Central memory CD8-positive, alpha-beta T cell (primary cell): ENCODE data around the gene CORO2A.

Experiments
- ATAC-seq: fragments of 150-1000 bp; cut with Tn5 transposase; replicated peaks from 2 replicates; pipeline ENCODE4 v1.10.0; 2022; ENCODE audit warnings: mild to moderate bottlenecking, moderate FRiP score, moderate number of reproducible peaks; ENCODE audit not compliant: poor library complexity, severe bottlenecking; ENCODE audit errors: extremely low read depth
- DNase-seq, 2 donors: peaks; one replicate each; pipeline ENCODE4 v3.0.0; 2021; ENCODE audit warnings: low spot score in 2 of 2
- H3K27ac Mint-ChIP-seq: one replicate; pipeline ENCODE4 v1.8.0; 2022; ENCODE audit warnings: low read depth, mild to moderate bottlenecking, moderate library complexity, mixed read lengths
- H3K27me3 Mint-ChIP-seq: one replicate; pipeline ENCODE4 v1.8.0; 2022; ENCODE audit warnings: mixed read lengths
- H3K36me3 Mint-ChIP-seq: one replicate; pipeline ENCODE4 v1.8.0; 2022; ENCODE audit warnings: mild to moderate bottlenecking, moderate library complexity, mixed read lengths; ENCODE audit not compliant: insufficient read depth
- H3K4me1 Mint-ChIP-seq: one replicate; pipeline ENCODE4 v1.8.0; 2022; ENCODE audit warnings: mixed read lengths
- H3K4me3 Mint-ChIP-seq: one replicate; pipeline ENCODE4 v1.8.0; 2022; ENCODE audit warnings: mild to moderate bottlenecking, moderate library complexity, mixed read lengths
- H3K9me3 Mint-ChIP-seq: one replicate; pipeline ENCODE4 v1.8.0; 2022; ENCODE audit warnings: mixed read lengths

CORO2A gene

DNA sequence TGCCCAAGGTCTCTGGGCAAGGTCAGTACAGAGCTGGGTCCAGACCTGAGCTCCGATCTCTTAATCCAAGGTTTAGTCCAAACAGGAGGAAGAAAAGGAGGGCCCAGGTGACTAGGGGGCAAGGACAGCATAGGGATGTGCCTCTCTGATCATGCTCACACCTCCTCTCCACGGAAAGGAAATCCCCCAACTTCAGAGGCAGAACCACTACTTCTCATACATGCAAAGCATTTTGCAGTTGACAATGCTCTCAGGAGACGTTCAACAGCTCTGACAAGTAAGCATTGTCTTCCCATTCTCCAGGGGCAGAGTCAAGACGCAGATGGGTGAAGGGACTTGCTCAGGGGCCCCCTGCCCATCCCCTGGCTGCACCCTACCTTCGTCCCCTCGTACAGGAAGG is 8.7 kb upstream of the CORO2A start:
- Mint-ChIP-seq H3K4me1 (no peaks in the 10 kb centered on the region), H3K36me3 (no peaks in the 10 kb centered on the region), H3K9me3 (no peaks in the 10 kb centered on the region), H3K27ac (no peak overlapping the region), H3K4me3 (no peak overlapping the region), H3K27me3 (no peaks in the 10 kb centered on the region)
- ATAC-seq (no peak), DNase-seq (no peak)

DNA sequence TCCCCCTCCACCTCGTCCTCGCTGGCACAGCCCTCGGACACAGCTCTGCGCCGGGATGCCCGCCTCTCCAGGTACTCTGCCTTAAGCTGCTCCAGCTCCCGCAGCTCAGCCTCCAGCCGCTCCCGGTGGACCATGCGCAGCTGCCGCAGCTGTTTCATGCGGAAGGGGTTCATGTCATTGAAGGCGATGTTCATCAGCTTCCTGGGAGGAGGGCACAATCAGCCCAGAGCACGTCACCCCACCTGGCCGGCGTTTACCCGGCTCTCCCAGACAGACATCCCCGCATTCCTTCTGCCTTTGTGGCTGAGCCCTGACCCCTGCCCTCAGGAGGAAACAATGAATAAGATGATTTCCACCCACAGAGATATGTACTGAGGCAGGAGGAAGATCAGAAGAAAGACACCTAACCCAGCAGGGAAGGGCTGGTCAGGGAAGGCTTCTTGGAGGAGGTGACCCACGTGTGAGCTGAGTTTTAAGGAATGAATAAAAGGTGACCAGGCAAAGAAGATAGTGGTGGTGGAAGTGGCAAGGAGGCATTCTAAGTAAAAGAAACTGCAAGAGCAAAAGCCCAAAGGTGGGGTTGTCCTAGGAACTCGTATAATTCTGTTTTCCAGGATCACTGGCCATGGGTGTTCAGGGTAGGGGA is 7.1 kb upstream of the CORO2A start:
- Mint-ChIP-seq H3K27ac (no peak overlapping the region), H3K9me3 (no peaks in the 10 kb centered on the region), H3K36me3 (no peaks in the 10 kb centered on the region)

GRCh38 chr9:98195671-98196070 is 3.2 kb upstream of the CORO2A start:
- ATAC-seq (no peak), DNase-seq (no peak)
- Mint-ChIP-seq H3K27me3 (no peaks in the 10 kb centered on the region), H3K27ac (no peak overlapping the region), H3K36me3 (peaks cover 1% of the 10 kb centered on the region), H3K4me3 (no peak overlapping the region), H3K4me1 (peaks cover 17% of the 10 kb centered on the region), H3K9me3 (no peaks in the 10 kb centered on the region)

More for the DNA sequence above, 7.1 kb upstream of the CORO2A start:
- no peak overlapping the region for H3K4me3 Mint-ChIP-seq
- H3K27me3 Mint-ChIP-seq, result no peaks in the 10 kb centered on the region
- ATAC-seq (no peak), DNase-seq (no peak)
- H3K4me1 Mint-ChIP-seq, result no peaks in the 10 kb centered on the region

GRCh38 chr9:98193336-98193944 is 1.0 kb upstream of the CORO2A start:
- H3K9me3 Mint-ChIP-seq, result no peaks in the 10 kb centered on the region
- peaks cover 28% of the 10 kb centered on the region for H3K4me1 Mint-ChIP-seq
- ATAC-seq (no peak), DNase-seq (no peak)
- no peaks in the 10 kb centered on the region for H3K27me3 Mint-ChIP-seq
- peak overlapping the region; percentile 35 for H3K27ac Mint-ChIP-seq
- H3K4me3 Mint-ChIP-seq, result peak overlapping the region; percentile 83
- H3K36me3 Mint-ChIP-seq, result peaks cover 3% of the 10 kb centered on the region

GRCh38 chr9:98191671-98192502 is 550 bp downstream of the CORO2A start:
- Mint-ChIP-seq H3K27me3 (no peaks in the 10 kb centered on the region), H3K4me3 (peak overlapping the region; percentile 83), H3K9me3 (no peaks in the 10 kb centered on the region), H3K4me1 (peaks cover 37% of the 10 kb centered on the region), H3K36me3 (peaks cover 3% of the 10 kb centered on the region), H3K27ac (peak overlapping the region; percentile 65)
- DNase-seq, result no peak
- peak; percentile 16 for ATAC-seq

- DNase-seq, result no peak
- H3K4me3 Mint-ChIP-seq, result peak overlapping the region; percentile 83
- ATAC-seq, result no peak
- H3K9me3 Mint-ChIP-seq, result no peaks in the 10 kb centered on the region
- peaks cover 41% of the 10 kb centered on the region for H3K4me1 Mint-ChIP-seq
- peaks cover 3% of the 10 kb centered on the region for H3K36me3 Mint-ChIP-seq
- no peaks in the 10 kb centered on the region for H3K27me3 Mint-ChIP-seq
- peak overlapping the region; percentile 65 for H3K27ac Mint-ChIP-seq
Measured at GRCh38 chr9:98191181-98191608, 1.2 kb downstream of the CORO2A start.

DNA sequence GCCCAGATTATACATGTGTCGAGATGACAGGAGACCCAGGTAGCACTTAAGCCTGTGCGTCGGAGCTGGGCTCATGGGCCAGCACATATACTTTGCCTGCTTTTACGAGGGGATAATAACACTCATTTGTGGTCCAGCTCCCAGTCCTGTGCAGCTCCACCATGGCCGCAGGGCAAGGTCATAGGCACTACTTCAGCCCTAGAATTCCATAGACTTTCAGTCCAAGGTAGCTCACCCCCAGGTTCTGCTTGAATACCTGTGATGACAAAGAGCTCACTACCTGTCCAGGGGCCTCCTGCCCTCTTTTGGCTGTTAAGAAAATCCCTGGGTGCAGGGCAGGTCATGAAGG is 1.7 kb downstream of the CORO2A start:
- ATAC-seq (no peak), DNase-seq (no peak)
- H3K36me3 Mint-ChIP-seq, result peaks cover 3% of the 10 kb centered on the region
- no peaks in the 10 kb centered on the region for H3K9me3 Mint-ChIP-seq
- H3K4me3 Mint-ChIP-seq, result peak overlapping the region; percentile 83
- no peaks in the 10 kb centered on the region for H3K27me3 Mint-ChIP-seq
- H3K27ac Mint-ChIP-seq, result peak overlapping the region; percentile 65
- H3K4me1 Mint-ChIP-seq, result peaks cover 44% of the 10 kb centered on the region

- ATAC-seq, result no peak
- H3K9me3 Mint-ChIP-seq, result no peaks in the 10 kb centered on the region
- H3K4me3 Mint-ChIP-seq, result no peak overlapping the region
- no peak overlapping the region for H3K27ac Mint-ChIP-seq
- no peak for DNase-seq
- peaks cover 6% of the 10 kb centered on the region for H3K36me3 Mint-ChIP-seq
- no peaks in the 10 kb centered on the region for H3K27me3 Mint-ChIP-seq
- peaks cover 53% of the 10 kb centered on the region for H3K4me1 Mint-ChIP-seq
Measured at GRCh38 chr9:98189412-98189811, 3.0 kb downstream of the CORO2A start.

DNA sequence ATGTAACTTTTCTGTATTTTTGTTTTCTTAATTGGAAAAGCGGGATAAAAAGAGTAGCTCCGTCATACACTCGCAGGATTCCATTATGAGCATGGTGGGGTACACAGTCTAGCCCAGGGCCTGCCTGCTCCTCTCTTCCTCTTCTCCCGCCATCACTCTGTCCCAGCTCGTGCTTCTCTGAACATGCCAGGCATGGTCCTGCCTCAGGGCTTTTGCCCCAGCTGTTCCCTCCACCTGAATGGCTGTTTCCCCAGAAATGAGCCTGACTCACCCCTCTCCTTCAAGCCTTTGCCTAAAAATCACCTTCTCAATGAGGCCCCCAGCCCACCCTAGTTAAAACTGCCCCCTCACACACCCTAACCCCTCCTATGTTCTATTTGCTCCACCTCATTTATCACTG is 4.5 kb downstream of the CORO2A start:
- no peak for DNase-seq
- no peaks in the 10 kb centered on the region for H3K9me3 Mint-ChIP-seq
- no peak overlapping the region for H3K27ac Mint-ChIP-seq
- peaks cover 6% of the 10 kb centered on the region for H3K36me3 Mint-ChIP-seq
- no peak for ATAC-seq
- H3K27me3 Mint-ChIP-seq, result no peaks in the 10 kb centered on the region
- peaks cover 49% of the 10 kb centered on the region for H3K4me1 Mint-ChIP-seq
- H3K4me3 Mint-ChIP-seq, result no peak overlapping the region

DNA sequence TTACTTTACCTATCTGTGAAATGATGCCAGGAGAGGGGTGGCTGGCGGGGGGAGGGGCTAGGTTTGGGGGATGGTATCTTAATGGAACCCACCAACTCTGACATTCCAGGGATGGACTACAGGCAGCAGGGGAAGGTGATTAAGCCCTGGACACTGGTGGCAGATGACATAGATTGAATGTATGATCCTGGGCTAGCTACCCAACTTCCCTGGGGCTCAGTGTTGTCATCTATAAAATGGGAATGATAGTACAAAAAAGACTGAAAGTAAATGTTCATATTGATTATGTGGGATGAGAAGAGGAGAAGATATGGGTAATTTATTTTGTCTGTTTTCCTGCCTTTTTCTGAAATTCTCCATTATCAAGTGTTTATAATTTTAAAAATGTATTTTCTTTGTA is 6.2 kb downstream of the CORO2A start:
- ATAC-seq (no peak), DNase-seq (no peak)
- H3K9me3 Mint-ChIP-seq, result no peaks in the 10 kb centered on the region
- no peak overlapping the region for H3K27ac Mint-ChIP-seq
- H3K36me3 Mint-ChIP-seq, result peaks cover 6% of the 10 kb centered on the region
- H3K4me1 Mint-ChIP-seq, result peaks cover 54% of the 10 kb centered on the region
- no peak overlapping the region for H3K4me3 Mint-ChIP-seq
- no peaks in the 10 kb centered on the region for H3K27me3 Mint-ChIP-seq

DNA sequence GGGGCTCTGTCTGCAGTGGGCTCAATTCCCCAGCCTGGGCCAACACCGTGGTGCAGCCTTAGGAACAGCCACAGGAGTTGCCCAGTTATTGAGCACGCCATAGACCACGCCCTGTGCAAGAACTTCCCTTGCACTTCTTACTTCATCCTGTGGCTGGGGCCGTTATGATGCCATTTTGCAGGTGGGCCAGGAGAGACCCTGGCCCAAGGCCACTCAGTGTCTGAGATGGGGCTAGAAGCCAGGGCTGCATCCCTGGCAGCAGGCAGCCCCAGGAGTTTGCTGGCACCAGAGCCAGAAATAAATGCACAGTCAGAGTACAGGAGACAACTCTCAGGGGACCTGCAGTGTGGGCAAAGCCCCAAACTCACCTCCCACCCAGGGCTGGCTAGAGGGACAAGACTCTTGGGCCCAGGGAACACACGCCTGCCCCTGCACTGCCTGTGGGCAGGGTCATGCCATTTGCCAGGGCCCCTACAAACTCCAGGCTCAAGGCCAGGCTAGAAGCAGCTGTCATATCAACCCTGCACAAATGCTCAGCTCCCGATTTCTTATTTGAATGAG is 6.7 kb downstream of the CORO2A start:
- DNase-seq, result no peak
- H3K4me1 Mint-ChIP-seq, result peaks cover 54% of the 10 kb centered on the region
- peaks cover 6% of the 10 kb centered on the region for H3K36me3 Mint-ChIP-seq
- H3K27ac Mint-ChIP-seq, result peak overlapping the region; percentile 74
- no peak for ATAC-seq
- no peaks in the 10 kb centered on the region for H3K9me3 Mint-ChIP-seq
- H3K4me3 Mint-ChIP-seq, result no peak overlapping the region
- no peaks in the 10 kb centered on the region for H3K27me3 Mint-ChIP-seq

- peak overlapping the region; percentile 74 for H3K27ac Mint-ChIP-seq
- DNase-seq (no peak), ATAC-seq (no peak)
- H3K27me3 Mint-ChIP-seq, result no peaks in the 10 kb centered on the region
- H3K36me3 Mint-ChIP-seq, result peaks cover 6% of the 10 kb centered on the region
- H3K9me3 Mint-ChIP-seq, result no peaks in the 10 kb centered on the region
- peaks cover 59% of the 10 kb centered on the region for H3K4me1 Mint-ChIP-seq
- no peak overlapping the region for H3K4me3 Mint-ChIP-seq
Measured at GRCh38 chr9:98185021-98185567, 7.3 kb downstream of the CORO2A start.
